Femur (tissue), 1 donor: ENCODE measurements around the gene CACNA1G.

Source experiments
- DNase-seq: peaks from one replicate; pipeline ENCODE4 v3.0.0-alpha.2; 2017

The CACNA1G gene

GRCh38 chr17:50635732-50635981 lies 75.1 kb downstream of the CACNA1G start:
- DNase-seq: no peak

- DNase-seq: peak; percentile 11
These were observed 75.7 kb downstream of the CACNA1G start for GRCh38 chr17:50635982-50636803.

GRCh38 chr17:50636804-50637195 lies 76.3 kb downstream of the CACNA1G start:
- DNase-seq: no peak

- peak; percentile 15 for DNase-seq
These were observed 77.5 kb downstream of the CACNA1G start for GRCh38 chr17:50637829-50638605.

- DNase-seq: peak; percentile 17
These were observed 78.1 kb downstream of the CACNA1G start for GRCh38 chr17:50638606-50638965.

GRCh38 chr17:50638966-50639713 lies 78.6 kb downstream of the CACNA1G start:
- peak; percentile 81 for DNase-seq

- peak; percentile 15 for DNase-seq
These were observed 80.3 kb downstream of the CACNA1G start for GRCh38 chr17:50640686-50641351.

GRCh38 chr17:50641357-50641756 lies 80.8 kb downstream of the CACNA1G start:
- no peak for DNase-seq

- no peak for DNase-seq
These were observed 81.7 kb downstream of the CACNA1G start for GRCh38 chr17:50642071-50642721.

GRCh38 chr17:50642722-50643656 lies 82.5 kb downstream of the CACNA1G start:
- no peak for DNase-seq

- DNase-seq: no peak
These were observed 85.5 kb downstream of the CACNA1G start for GRCh38 chr17:50645748-50646682.

GRCh38 chr17:50647187-50647586 lies 86.7 kb downstream of the CACNA1G start:
- no peak for DNase-seq

- DNase-seq: no peak
These were observed 88.8 kb downstream of the CACNA1G start for GRCh38 chr17:50649042-50649908.

GRCh38 chr17:50651661-50652060 lies 91.1 kb downstream of the CACNA1G start:
- no peak for DNase-seq

- no peak for DNase-seq
These were observed 93.2 kb downstream of the CACNA1G start for GRCh38 chr17:50653738-50654137.

- DNase-seq: no peak
These were observed 96.0 kb downstream of the CACNA1G start for GRCh38 chr17:50656509-50656908.

GRCh38 chr17:50657054-50657453 lies 96.5 kb downstream of the CACNA1G start:
- DNase-seq: no peak

- DNase-seq: no peak
These were observed 97.1 kb downstream of the CACNA1G start for GRCh38 chr17:50657627-50658026.

- DNase-seq: no peak
These were observed 98.1 kb downstream of the CACNA1G start for GRCh38 chr17:50658616-50659015.
